Measurements from ENCODE around the gene TCFL5.

Gene TCFL5

DNA sequence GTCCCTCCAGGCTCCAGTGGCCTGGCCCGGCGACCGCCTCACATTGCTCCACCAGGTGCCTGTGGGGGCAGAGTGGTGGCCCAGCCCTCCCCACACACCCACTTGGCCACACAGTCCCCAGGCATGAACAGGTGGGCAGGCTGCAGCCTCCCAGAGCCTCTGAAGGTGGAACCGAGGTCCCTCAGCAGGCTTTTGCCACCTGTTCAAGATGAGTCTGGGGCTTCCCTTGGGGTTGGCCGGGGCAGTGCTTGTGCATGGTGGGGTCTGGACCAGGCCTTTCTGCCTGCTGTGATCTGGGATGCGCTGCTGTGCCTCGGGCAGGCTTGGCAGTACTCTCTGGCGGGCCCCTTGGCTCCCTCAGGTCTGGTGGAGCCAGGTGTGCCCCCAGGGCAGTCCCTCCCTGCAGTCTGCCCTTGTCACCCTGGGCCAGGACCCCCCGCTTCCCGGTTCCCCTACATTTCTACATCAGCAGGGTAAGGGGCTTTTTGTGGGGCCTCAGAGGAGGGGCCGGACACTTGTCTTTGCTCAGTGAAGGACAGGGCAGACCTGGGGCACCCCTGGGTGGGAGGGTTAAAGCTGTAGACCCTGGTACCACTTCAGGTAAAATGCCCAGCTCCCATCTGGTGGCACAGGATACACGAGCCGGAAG is 47.4 kb downstream of the TCFL5 start:
- H3K9me3 ChIP-seq (ENCODE audit: low read length), result no peaks in the 10 kb centered on the region
- peaks cover 9% of the 10 kb centered on the region for H3K4me1 ChIP-seq (ENCODE audit: insufficient read depth, low read length)
- peaks cover 39% of the 10 kb centered on the region for H3K27me3 ChIP-seq (ENCODE audit: insufficient read depth, low read length)
- H2AFZ ChIP-seq (ENCODE audit: low read depth, low read length), result no peak overlapping the region
- peaks cover 24% of the 10 kb centered on the region for H3K36me3 ChIP-seq (ENCODE audit: insufficient read depth, low read length)
- H3K4me3 ChIP-seq (ENCODE audit: low read length), result no peak overlapping the region

- peaks cover 27% of the 10 kb centered on the region for H3K36me3 ChIP-seq (ENCODE audit: insufficient read depth, low read length)
- peaks cover 9% of the 10 kb centered on the region for H3K4me1 ChIP-seq (ENCODE audit: insufficient read depth, low read length)
- H2AFZ ChIP-seq (ENCODE audit: low read depth, low read length), result no peak overlapping the region
- no peaks in the 10 kb centered on the region for H3K9me3 ChIP-seq (ENCODE audit: low read length)
- peaks cover 33% of the 10 kb centered on the region for H3K27me3 ChIP-seq (ENCODE audit: insufficient read depth, low read length)
- H3K4me3 ChIP-seq (ENCODE audit: low read length), result no peak overlapping the region
Observed at GRCh38 chr20:62813588-62813987, 48.0 kb downstream of the TCFL5 start.

GRCh38 chr20:62812907-62813200 is 48.8 kb downstream of the TCFL5 start:
- Histone ChIP-seq H3K4me3 (ENCODE audit: low read length) (no peak overlapping the region), H2AFZ (ENCODE audit: low read depth, low read length) (no peak overlapping the region), H3K36me3 (ENCODE audit: insufficient read depth, low read length) (peaks cover 28% of the 10 kb centered on the region), H3K9me3 (ENCODE audit: low read length) (no peaks in the 10 kb centered on the region), H3K27me3 (ENCODE audit: insufficient read depth, low read length) (peaks cover 26% of the 10 kb centered on the region), H3K4me1 (ENCODE audit: insufficient read depth, low read length) (peaks cover 9% of the 10 kb centered on the region)

- Histone ChIP-seq H3K4me1 (ENCODE audit: insufficient read depth, low read length) (peaks cover 9% of the 10 kb centered on the region), H3K9me3 (ENCODE audit: low read length) (no peaks in the 10 kb centered on the region), H2AFZ (ENCODE audit: low read depth, low read length) (no peak overlapping the region), H3K4me3 (ENCODE audit: low read length) (no peak overlapping the region), H3K27me3 (ENCODE audit: insufficient read depth, low read length) (peaks cover 21% of the 10 kb centered on the region), H3K36me3 (ENCODE audit: insufficient read depth, low read length) (peaks cover 30% of the 10 kb centered on the region)
Observed at GRCh38 chr20:62812181-62812906, 49.3 kb downstream of the TCFL5 start.

- no peak overlapping the region for H2AFZ ChIP-seq (ENCODE audit: low read depth, low read length)
- peaks cover 30% of the 10 kb centered on the region for H3K36me3 ChIP-seq (ENCODE audit: insufficient read depth, low read length)
- no peak overlapping the region for H3K4me3 ChIP-seq (ENCODE audit: low read length)
- no peaks in the 10 kb centered on the region for H3K9me3 ChIP-seq (ENCODE audit: low read length)
- peaks cover 11% of the 10 kb centered on the region for H3K4me1 ChIP-seq (ENCODE audit: insufficient read depth, low read length)
- peaks cover 18% of the 10 kb centered on the region for H3K27me3 ChIP-seq (ENCODE audit: insufficient read depth, low read length)
Observed at GRCh38 chr20:62811720-62812119, 49.9 kb downstream of the TCFL5 start.

- H3K4me3 ChIP-seq (ENCODE audit: low read length), result no peak overlapping the region
- no peaks in the 10 kb centered on the region for H3K9me3 ChIP-seq (ENCODE audit: low read length)
- H3K36me3 ChIP-seq (ENCODE audit: insufficient read depth, low read length), result peaks cover 30% of the 10 kb centered on the region
- no peak overlapping the region for H2AFZ ChIP-seq (ENCODE audit: low read depth, low read length)
- H3K27me3 ChIP-seq (ENCODE audit: insufficient read depth, low read length), result peaks cover 14% of the 10 kb centered on the region
- peaks cover 12% of the 10 kb centered on the region for H3K4me1 ChIP-seq (ENCODE audit: insufficient read depth, low read length)
Observed at GRCh38 chr20:62811320-62811719, 50.3 kb downstream of the TCFL5 start.

DNA sequence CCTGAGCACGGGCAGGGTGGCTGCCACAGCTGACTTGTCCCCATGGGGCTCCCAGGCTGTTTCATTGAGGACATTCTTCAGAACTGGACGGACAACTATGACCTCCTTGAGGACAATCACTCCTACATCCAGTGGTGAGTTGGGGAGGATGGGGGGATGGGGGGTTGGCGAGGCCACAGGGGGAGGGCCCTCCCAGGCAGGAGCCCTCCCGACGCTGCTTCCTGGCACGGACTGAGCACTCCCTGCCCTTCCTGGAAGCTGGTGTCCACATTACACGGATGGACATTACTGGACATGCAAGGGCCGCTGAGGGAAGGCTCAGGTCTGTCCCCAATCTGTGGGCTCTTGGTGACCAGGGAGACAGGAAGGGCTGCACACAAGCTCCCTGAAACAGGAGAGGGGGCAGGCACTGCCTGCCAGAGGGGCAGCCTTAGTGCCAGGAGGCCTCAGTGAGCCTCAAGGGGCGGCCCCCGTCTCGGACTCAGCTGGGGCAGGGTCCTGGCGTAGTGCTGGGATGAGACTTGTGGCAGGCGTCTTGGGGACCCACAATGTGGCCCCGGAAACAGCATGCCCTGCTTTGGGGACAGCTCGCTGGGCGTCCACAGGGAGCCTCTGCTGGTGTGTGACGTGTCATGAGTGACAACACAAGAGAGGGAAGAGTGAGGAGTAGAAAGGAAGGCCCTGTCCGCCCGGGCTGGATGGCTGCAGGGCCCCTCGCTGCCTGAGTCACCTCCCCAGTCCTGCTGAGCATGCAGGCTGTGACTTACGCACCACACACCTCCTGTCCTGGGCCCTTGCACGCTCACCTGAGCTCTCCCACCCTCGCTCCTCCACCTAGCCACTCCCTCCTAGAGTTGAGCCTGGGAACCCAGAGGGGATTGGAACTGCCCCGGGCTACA is 51.8 kb downstream of the TCFL5 start:
- Histone ChIP-seq H3K36me3 (ENCODE audit: insufficient read depth, low read length) (peaks cover 30% of the 10 kb centered on the region), H3K9me3 (ENCODE audit: low read length) (no peaks in the 10 kb centered on the region), H3K4me1 (ENCODE audit: insufficient read depth, low read length) (peaks cover 15% of the 10 kb centered on the region), H2AFZ (ENCODE audit: low read depth, low read length) (no peak overlapping the region), H3K4me3 (ENCODE audit: low read length) (no peak overlapping the region), H3K27me3 (ENCODE audit: insufficient read depth, low read length) (no peaks in the 10 kb centered on the region)

GRCh38 chr20:62808211-62808865 is 53.3 kb downstream of the TCFL5 start:
- Histone ChIP-seq H3K36me3 (ENCODE audit: insufficient read depth, low read length) (peaks cover 30% of the 10 kb centered on the region), H3K27me3 (ENCODE audit: insufficient read depth, low read length) (no peaks in the 10 kb centered on the region), H3K9me3 (ENCODE audit: low read length) (no peaks in the 10 kb centered on the region), H2AFZ (ENCODE audit: low read depth, low read length) (no peak overlapping the region), H3K4me3 (ENCODE audit: low read length) (no peak overlapping the region), H3K4me1 (ENCODE audit: insufficient read depth, low read length) (peaks cover 15% of the 10 kb centered on the region)

DNA sequence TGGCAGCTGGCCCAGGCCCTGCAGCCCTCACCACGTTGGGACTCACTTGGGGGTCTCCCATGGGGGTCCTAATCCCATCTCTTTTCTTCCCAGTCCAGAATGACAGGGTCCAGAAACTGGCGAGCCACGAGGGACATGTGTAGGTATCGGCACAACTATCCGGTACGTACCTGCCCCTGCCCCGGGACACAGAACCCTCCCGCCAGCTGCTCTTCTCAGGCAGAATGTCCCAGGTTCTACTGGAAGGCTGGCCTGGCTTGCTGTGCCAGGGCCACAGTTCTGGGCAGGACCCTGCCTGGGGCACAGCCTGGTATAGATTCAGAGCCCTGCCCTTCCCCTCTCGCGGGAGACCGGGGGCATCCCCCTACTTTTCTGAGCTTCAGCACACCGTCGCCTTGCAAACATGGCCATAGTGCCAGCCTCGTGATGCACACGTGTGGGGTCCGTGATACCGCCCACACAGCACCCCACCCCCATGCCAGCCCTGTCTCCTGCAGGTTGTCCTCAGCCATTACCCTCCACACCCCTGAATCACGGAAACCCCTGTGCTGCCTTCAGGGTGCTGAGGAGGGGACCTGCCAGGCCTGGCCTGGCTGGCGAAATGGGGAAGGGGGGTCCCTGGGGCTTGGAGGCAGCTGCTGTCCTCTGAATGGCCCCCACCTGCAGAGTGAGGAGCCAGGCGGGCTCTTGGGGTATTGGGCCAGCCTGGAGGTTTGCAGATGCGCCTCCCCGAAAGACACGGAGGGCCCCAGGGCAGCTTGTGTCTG is 54.0 kb downstream of the TCFL5 start:
- Histone ChIP-seq H2AFZ (ENCODE audit: low read depth, low read length) (no peak overlapping the region), H3K4me1 (ENCODE audit: insufficient read depth, low read length) (peaks cover 15% of the 10 kb centered on the region), H3K9me3 (ENCODE audit: low read length) (no peaks in the 10 kb centered on the region), H3K36me3 (ENCODE audit: insufficient read depth, low read length) (peaks cover 30% of the 10 kb centered on the region), H3K27me3 (ENCODE audit: insufficient read depth, low read length) (no peaks in the 10 kb centered on the region), H3K4me3 (ENCODE audit: low read length) (no peak overlapping the region)

DNA sequence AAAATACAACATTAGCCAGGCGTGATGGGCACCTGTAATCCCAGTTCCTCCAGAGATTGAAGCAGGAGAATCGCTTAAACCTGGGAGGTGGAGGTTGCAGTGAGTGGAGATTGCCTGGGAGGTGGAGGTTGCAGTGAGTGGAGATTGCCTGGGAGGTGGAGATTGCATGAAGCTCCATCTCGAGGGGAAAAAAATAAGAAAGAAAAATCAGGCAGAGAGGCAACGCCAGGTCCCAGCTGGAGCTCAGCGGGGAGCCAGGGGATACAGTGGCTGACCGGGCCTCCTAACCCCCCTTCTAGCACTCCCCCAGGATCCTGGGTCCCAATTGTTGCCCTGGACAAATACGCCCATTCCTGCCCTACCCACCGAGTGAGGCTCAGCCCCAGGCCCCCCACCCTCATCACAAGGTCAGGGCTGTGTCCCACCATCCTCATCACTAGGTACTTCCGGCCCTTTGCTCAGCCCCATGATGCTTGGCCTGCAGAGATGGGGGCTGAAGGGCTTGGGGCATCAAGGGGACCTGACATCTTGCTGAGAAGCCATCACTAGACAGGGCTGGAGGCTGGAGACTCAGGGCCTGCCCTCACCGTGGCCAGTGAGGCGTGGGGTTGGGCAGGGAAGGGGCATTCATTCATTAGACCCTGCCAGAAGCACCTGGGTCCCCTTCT is 55.1 kb downstream of the TCFL5 start:
- H3K4me3 ChIP-seq (ENCODE audit: low read length), result peak overlapping the region; percentile 78
- H3K4me1 ChIP-seq (ENCODE audit: insufficient read depth, low read length), result peaks cover 15% of the 10 kb centered on the region
- no peaks in the 10 kb centered on the region for H3K27me3 ChIP-seq (ENCODE audit: insufficient read depth, low read length)
- peaks cover 21% of the 10 kb centered on the region for H3K36me3 ChIP-seq (ENCODE audit: insufficient read depth, low read length)
- no peak overlapping the region for H2AFZ ChIP-seq (ENCODE audit: low read depth, low read length)
- H3K9me3 ChIP-seq (ENCODE audit: low read length), result no peaks in the 10 kb centered on the region

DNA sequence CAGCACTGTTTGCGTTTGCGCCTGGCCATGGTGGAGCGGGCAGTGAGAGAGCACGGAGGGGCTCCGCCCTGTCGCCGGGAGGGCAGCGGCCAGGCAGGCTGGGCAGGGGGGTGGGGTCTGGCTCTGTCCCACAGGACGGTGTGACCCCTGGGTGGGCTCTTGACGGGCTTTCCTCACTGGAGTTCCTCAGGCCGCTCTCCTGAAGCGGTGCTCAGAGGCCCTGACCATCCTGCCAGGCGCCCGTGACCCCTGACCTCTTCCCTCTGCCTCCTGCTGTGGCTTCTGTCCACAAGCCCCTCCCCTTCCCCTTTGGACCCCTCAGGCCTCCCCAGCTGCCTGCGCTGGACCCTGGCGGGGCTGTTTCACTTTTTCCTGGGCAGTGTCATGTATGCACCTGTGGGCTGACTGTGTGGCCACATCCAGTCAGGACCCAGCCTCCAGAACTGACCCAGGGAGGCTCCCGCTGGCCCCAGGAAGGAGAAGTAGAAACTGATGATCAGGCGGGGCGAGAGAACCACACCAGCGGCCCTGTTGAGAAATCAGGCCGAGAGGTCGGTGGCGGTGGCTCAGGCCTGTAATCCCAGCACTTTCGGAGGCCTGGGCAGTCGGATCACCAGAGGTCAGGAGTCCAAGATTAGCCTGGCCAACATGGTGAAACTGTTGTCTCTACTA is 55.8 kb downstream of the TCFL5 start:
- Histone ChIP-seq H3K27me3 (ENCODE audit: insufficient read depth, low read length) (no peaks in the 10 kb centered on the region), H3K9me3 (ENCODE audit: low read length) (no peaks in the 10 kb centered on the region), H2AFZ (ENCODE audit: low read depth, low read length) (no peak overlapping the region), H3K4me3 (ENCODE audit: low read length) (peak overlapping the region; percentile 78), H3K36me3 (ENCODE audit: insufficient read depth, low read length) (peaks cover 22% of the 10 kb centered on the region), H3K4me1 (ENCODE audit: insufficient read depth, low read length) (peaks cover 15% of the 10 kb centered on the region)

Data from neuron (in vitro differentiated cells).